H9 (cell line): ENCODE results near the gene FOXF1. TPM values are rescaled to one million over a fixed set of nuclear protein-coding genes. Genes with fewer than 3 reads are reported as not detected.

Source experiments
- DNase-seq: peaks from one replicate; pipeline ENCODE4 v3.0.0-alpha.2; 2017
- H2AFZ ChIP-seq: one replicate; pipeline ENCODE4 v1.6.1; 2013; ENCODE audit warnings: mild to moderate bottlenecking, low read length, control low read depth, moderate library complexity
- H2AK5ac ChIP-seq: 2 replicates; pipeline ENCODE4 v1.6.1; 2013; ENCODE audit warnings: low read length, control low read depth, mixed read lengths; ENCODE audit not compliant: insufficient read length
- H2BK120ac ChIP-seq: one replicate; pipeline ENCODE4 v1.6.1; 2013; ENCODE audit warnings: low read depth, mild to moderate bottlenecking, low read length, control low read depth, inconsistent platforms; ENCODE audit not compliant: poor library complexity, severe bottlenecking
- H2BK12ac ChIP-seq: 2 replicates; pipeline ENCODE4 v1.6.1; 2013; ENCODE audit warnings: low read length, control low read depth, mixed read lengths, low read depth; ENCODE audit not compliant: insufficient read length
- H2BK15ac ChIP-seq: 2 replicates; pipeline ENCODE4 v1.6.1; 2013; ENCODE audit warnings: low read depth, low read length, control low read depth
- H2BK20ac ChIP-seq: one replicate; pipeline ENCODE4 v1.6.1; 2013; ENCODE audit warnings: low read depth, mild to moderate bottlenecking, low read length, control low read depth, inconsistent platforms; ENCODE audit not compliant: poor library complexity, severe bottlenecking
- H2BK5ac ChIP-seq: 2 replicates; pipeline ENCODE4 v1.6.1; 2013; ENCODE audit warnings: low read length, control low read depth, mixed read lengths; ENCODE audit not compliant: insufficient read length
- H3K14ac ChIP-seq: 2 replicates; pipeline ENCODE4 v1.6.1; 2013; ENCODE audit warnings: low read length, control low read depth; ENCODE audit not compliant: insufficient read depth
- H3K18ac ChIP-seq: 2 replicates; pipeline ENCODE4 v1.6.1; 2013; ENCODE audit warnings: low read depth, mild to moderate bottlenecking, mixed read lengths, low read length, control low read depth; ENCODE audit not compliant: insufficient read length
- H3K23ac ChIP-seq: 2 replicates; pipeline ENCODE4 v1.6.1; 2013; ENCODE audit warnings: low read length, control low read depth, mixed read lengths, low read depth; ENCODE audit not compliant: insufficient read length
- H3K23me2 ChIP-seq: 2 replicates; pipeline ENCODE4 v1.6.1; 2013; ENCODE audit warnings: low read depth, mild to moderate bottlenecking, mixed read lengths, low read length, control low read depth; ENCODE audit not compliant: insufficient read length, poor library complexity, severe bottlenecking
- H3K27ac ChIP-seq: 2 replicates; pipeline ENCODE4 v1.5.1; 2013; ENCODE audit warnings: low read length, control low read depth, mixed read lengths, low read depth; ENCODE audit not compliant: insufficient read length
- H3K27me3 ChIP-seq: 2 replicates; pipeline ENCODE4 v1.6.1; 2013; ENCODE audit warnings: low read length, control low read depth, inconsistent platforms; ENCODE audit not compliant: insufficient read depth
- H3K4ac ChIP-seq: 2 replicates; pipeline ENCODE4 v1.6.1; 2013; ENCODE audit warnings: low read depth, mild to moderate bottlenecking, control low read depth, inconsistent platforms, low read length, moderate library complexity
- H3K4me1 ChIP-seq: 2 replicates; pipeline ENCODE4 v1.6.1; 2013; ENCODE audit warnings: low read length, control low read depth, inconsistent platforms; ENCODE audit not compliant: insufficient read depth
- H3K4me2 ChIP-seq: 2 replicates; pipeline ENCODE4 v1.6.1; 2013; ENCODE audit warnings: low read length, control low read depth, mixed read lengths; ENCODE audit not compliant: insufficient read length, insufficient read depth
- H3K56ac ChIP-seq: 2 replicates; pipeline ENCODE4 v1.6.1; 2013; ENCODE audit warnings: low read depth, mild to moderate bottlenecking, mixed read lengths, low read length, control low read depth; ENCODE audit not compliant: insufficient read length
- H3K79me1 ChIP-seq: 2 replicates; pipeline ENCODE4 v1.6.1; 2013; ENCODE audit warnings: low read depth, mild to moderate bottlenecking, moderate library complexity, low read length, control low read depth, inconsistent platforms; ENCODE audit not compliant: insufficient read depth, poor library complexity, severe bottlenecking
- H3K79me2 ChIP-seq: 2 replicates; pipeline ENCODE4 v1.6.1; 2013; ENCODE audit warnings: low read length, control low read depth, inconsistent platforms; ENCODE audit not compliant: insufficient read depth
- H3K9ac ChIP-seq: 2 replicates; pipeline ENCODE4 v1.6.1; 2013; ENCODE audit warnings: low read length, control low read depth, mixed read lengths; ENCODE audit not compliant: insufficient read length; ENCODE audit errors: extremely low read depth
- H3K9me3 ChIP-seq: one replicate; pipeline ENCODE4 v1.6.1; 2013; ENCODE audit warnings: low read depth, low read length, inconsistent platforms; ENCODE audit not compliant: control insufficient read depth
- H3T11ph ChIP-seq: one replicate; pipeline ENCODE4 v1.6.1; 2013; ENCODE audit warnings: mild to moderate bottlenecking, low read length, control low read depth, inconsistent platforms
- H4K20me1 ChIP-seq: one replicate; pipeline ENCODE4 v1.6.1; 2013; ENCODE audit not compliant: control insufficient read depth, insufficient read length, insufficient read depth
- H4K5ac ChIP-seq: 2 replicates; pipeline ENCODE4 v1.6.1; 2013; ENCODE audit warnings: low read depth, mild to moderate bottlenecking, mixed read lengths, low read length, control low read depth; ENCODE audit not compliant: insufficient read length
- H4K8ac ChIP-seq: replicated peaks from 2 replicates; pipeline ENCODE4 v1.6.1; 2013; ENCODE audit warnings: low read length, control low read depth, mixed read lengths, low read depth; ENCODE audit not compliant: insufficient read length
- H4K91ac ChIP-seq: 2 replicates; pipeline ENCODE4 v1.6.1; 2013; ENCODE audit warnings: low read depth, mild to moderate bottlenecking, moderate library complexity, mixed read lengths, low read length, control low read depth; ENCODE audit not compliant: insufficient read length
- H3K27ac Mint-ChIP-seq, 3 experiments: 2 replicates in 2 of 3; 3 replicates in 1 of 3; pipeline ENCODE4 v1.8.0; 2020 to 2021; ENCODE audit warnings: mixed read lengths in 3 of 3, mild to moderate bottlenecking in 1 of 3, moderate library complexity in 1 of 3
- H3K27me3 Mint-ChIP-seq: 2 replicates; pipeline ENCODE4 v1.8.0; 2021; ENCODE audit warnings: low read depth, mild to moderate bottlenecking, moderate library complexity, mixed read lengths
- H3K36me3 Mint-ChIP-seq, 3 experiments: 2 replicates in 2 of 3; 3 replicates in 1 of 3; pipeline ENCODE4 v1.8.0; 2020 to 2021; ENCODE audit warnings: low read depth in 3 of 3, mixed read lengths in 3 of 3; ENCODE audit not compliant: insufficient read depth in 1 of 3
- H3K4me1 Mint-ChIP-seq, 2 experiments: 2 replicates each; pipeline ENCODE4 v1.8.0; 2020; ENCODE audit warnings: mixed read lengths in 2 of 2
- H3K4me3 Mint-ChIP-seq, 2 experiments: 2 replicates in 1 of 2; 3 replicates in 1 of 2; pipeline ENCODE4 v1.8.0; 2020 to 2021; ENCODE audit warnings: mild to moderate bottlenecking in 2 of 2, mixed read lengths in 2 of 2, moderate library complexity in 1 of 2
- H3K9me3 Mint-ChIP-seq, 2 experiments: 2 replicates in 1 of 2; 3 replicates in 1 of 2; pipeline ENCODE4 v1.8.0; 2020; ENCODE audit warnings: mild to moderate bottlenecking in 2 of 2, mixed read lengths in 2 of 2, moderate library complexity in 1 of 2
- CTCF ChIP-seq: fragments of 200-600 bp; sonication (generic); conservative IDR thresholded peaks from 3 replicates; pipeline ENCODE4 v1.8.0; 2021; ENCODE audit warnings: antibody characterized with exemption, mild to moderate bottlenecking
- total RNA-seq: library from RNA; stranded (reverse); gene quantifications from 2 replicates; pipeline ENCODE4 v1.2.1, GENCODE V29; 2021

FOXF1 gene
- total RNA-seq, 1 experiment from 2014 or later, result not detected

GRCh38 chr16:86478779-86479178, 31.5 kb upstream of the FOXF1 start:
- Histone ChIP-seq H2BK12ac (no peak overlapping the region), H4K5ac (no peak overlapping the region), H2BK5ac (no peak overlapping the region), H4K91ac (no peak overlapping the region), H3K4ac (no peak overlapping the region), H3K79me1 (no peaks in the 10 kb centered on the region), H3K27me3 (no peaks in the 10 kb centered on the region), H2AFZ (no peak overlapping the region), H3K79me2 (no peaks in the 10 kb centered on the region), H3K4me1 (no peaks in the 10 kb centered on the region), H3K23ac (no peak overlapping the region), H3K23me2 (no peaks in the 10 kb centered on the region), H4K8ac (no peak overlapping the region), H4K20me1 (no peaks in the 10 kb centered on the region), H2BK20ac (no peak overlapping the region), H3K9ac (no peak overlapping the region), H3T11ph (no peak overlapping the region), H3K56ac (no peak overlapping the region), H2AK5ac (no peak overlapping the region), H3K4me2 (no peak overlapping the region), H3K18ac (no peak overlapping the region), H3K14ac (no peak overlapping the region), H2BK15ac (no peak overlapping the region), H3K9me3 (no peaks in the 10 kb centered on the region), H3K27ac (no peak overlapping the region), H2BK120ac (no peak overlapping the region)
- Mint-ChIP-seq H3K27me3 (peaks cover 68% of the 10 kb centered on the region), H3K4me3 (no peak overlapping the region), H3K9me3 (peaks cover under 1 to 3% of the 10 kb centered on the region in 2 experiments; a peak in 3 of 5 replicates), H3K4me1 (peaks cover 8 to 11% of the 10 kb centered on the region in 2 experiments), H3K27ac (no peak overlapping the region), H3K36me3 (no peaks in the 10 kb centered on the region; a peak in 1 of 7 replicates)
- DNase-seq, result no peak
- no peak for TF ChIP-seq CTCF
